ENCODE measurements around the gene CDK6.

The CDK6 gene

DNA sequence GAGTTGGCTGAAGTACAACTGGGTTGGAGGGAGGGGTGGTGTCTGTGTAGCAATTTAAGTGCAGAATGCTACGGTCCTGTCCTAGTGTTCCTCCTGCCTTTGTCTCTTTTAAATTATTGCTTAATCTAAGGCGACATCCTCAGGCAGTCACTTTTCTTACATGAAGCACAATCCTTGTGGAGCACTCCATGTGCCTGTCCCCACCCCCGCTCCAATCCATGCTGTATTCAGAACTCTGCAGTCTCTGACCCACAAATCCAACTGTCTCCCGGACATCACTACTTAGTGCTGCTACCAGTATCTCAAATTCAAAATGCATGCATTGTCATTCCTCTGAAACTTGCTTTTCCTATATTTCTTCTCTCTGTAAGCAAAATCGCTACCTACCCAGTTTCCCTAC lies 154.7 kb downstream of the CDK6 start:
- DNase-seq (ENCODE audit: low read depth in 3 of 3), result no peak

DNA sequence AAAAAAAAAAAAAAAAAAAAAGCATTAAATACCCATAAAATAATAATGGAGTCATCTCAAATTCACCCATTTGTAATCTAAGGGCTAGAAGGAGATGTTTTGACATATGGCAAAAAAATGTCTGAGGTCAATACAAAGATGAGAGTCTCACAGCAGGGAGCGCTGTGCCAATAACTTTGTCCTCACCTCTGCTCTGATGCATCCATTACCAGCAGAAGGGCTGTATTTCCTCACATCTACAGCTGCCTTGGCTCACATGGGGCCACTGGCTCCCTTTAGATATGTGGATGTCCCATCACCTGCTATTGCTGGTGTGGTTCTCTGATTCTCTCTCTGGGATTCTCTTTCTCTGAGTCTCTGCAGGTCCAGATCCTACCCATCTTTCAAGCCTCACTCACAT lies 155.9 kb downstream of the CDK6 start:
- DNase-seq (ENCODE audit: low read depth in 3 of 3), result no peak

DNA sequence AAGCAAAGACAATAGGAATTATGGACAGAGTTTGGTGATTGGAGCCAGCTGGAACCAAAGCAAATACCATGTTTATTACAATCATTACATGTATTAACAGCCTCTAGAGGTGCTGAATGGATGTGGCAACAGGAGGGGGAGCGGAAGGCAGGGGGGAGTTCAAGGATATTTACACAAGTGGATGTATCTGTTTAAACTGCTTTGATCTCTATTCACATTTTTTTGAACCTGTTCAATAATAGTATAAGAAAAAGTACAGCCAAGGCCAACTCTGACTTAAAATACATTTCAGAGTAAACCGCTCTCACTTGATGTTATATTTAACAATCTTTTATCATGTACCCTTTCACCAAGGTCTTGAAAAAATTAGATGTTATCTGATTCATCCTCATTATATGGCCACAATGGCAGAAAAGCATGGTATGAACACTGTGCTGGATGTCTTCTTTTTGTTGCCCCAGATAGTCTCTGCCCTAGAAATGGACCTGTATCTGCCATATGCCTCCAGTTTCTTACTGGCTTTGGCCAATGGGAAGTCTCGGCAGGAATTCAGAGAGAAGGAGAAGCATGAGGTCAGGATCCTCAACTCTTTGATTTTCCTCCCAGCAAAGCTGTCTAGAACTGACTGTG lies 158.0 kb downstream of the CDK6 start:
- no peak for DNase-seq (ENCODE audit: low read depth in 3 of 3)

DNA sequence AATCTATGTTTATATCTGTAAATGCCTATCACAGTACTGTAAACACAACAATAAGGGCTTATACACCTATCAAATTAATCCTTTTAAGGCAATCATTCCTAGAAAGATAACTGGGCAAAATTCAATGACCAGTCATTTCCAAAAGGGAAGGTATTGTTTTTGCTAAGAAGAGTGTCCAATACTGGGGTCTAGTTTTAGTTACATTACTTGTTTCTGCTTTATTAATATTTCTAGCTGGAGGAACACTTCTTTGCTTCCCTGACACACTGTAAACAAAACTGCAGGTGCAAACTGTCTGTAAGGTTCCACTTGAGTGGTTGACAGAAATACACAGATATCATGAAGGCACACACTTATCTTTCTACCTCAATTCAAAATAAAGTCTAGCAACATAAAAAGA lies 162.0 kb downstream of the CDK6 start:
- DNase-seq (ENCODE audit: low read depth in 3 of 3), result no peak

DNA sequence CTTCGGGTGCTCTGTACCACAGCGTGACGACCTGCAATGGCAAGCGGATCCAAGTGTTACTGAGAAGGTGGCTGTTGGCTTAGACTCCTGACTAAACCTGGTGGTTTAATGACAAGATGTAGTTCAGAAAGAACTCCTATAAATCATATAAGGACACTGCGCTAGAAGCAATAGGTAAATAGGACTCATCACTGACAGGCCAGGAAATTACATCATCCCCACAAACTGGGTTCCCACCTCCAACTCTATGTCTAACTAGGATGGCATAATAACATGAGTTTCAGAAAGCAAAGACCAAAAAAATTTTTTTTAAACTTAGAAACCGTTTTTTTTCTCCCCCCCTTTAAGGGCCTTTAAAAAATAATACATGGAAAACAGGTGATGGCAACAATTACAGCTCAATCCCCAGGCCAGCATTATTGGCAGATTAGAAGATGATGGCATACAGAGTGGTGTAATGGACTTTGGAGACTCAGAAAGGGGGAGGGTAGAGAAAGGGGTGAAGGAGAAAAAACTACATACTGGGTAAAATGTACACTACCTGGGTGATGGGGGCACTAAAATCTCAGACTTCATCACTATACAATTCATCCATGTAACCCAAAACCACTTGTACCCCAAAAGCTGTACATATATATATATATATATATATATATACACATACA lies 164.7 kb downstream of the CDK6 start:
- no peak for DNase-seq (ENCODE audit: low read depth in 3 of 3)

DNA sequence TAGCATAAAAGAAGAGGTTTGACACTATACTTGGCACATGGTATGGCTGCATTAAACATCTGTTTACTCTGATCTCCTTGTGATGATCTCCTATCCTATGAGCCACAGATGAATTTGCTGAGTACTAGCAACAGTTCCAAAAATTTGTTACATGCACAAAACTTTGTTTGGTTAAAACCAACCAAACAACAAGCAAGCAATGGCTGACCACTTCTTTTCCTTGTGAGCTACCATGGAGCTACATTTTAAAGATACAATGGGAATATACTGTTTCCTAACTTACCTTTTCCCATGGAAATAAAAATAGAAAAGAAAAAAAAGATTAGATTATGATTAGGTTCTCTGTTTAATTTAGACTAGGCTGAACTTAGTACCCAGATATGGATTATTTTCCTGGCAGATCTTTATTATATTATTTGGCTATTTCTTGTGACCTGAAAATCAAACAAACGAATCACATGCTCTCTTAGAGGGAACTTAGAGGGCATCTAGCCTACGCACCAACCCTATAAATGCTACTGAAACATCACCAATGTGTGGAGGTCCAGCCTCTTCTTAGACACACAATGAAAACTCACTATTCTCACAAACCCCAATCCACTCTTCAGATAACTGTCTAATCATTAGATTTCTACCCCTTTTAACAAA lies 166.0 kb downstream of the CDK6 start:
- no peak for DNase-seq (ENCODE audit: low read depth in 3 of 3)

DNA sequence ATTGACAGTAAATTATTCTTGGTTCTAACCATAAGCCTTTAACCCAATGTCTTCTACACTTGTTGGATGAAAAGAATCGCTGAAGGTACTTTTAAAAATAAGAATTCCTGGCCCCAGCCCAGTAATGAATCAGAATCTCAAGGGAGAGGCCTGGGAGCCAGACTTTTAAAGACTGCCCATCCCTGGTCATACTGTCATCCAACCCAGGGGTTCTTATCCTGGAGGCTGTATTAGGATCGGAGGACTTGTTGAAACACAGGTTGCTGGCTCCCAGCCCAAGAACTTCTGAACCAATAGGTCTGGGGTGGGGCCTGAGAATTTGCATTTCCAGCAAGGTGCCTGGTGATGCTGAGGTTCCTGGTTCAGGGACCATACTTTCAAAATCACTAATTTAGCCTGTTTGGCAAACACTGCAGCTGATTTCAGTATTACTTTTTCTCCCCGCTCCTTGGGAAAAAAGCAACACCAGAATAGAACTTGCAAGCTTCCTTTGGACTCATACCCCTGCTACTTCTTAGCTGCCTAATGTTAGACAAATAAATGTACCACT lies 166.7 kb downstream of the CDK6 start:
- no peak for DNase-seq (ENCODE audit: low read depth in 3 of 3)

DNA sequence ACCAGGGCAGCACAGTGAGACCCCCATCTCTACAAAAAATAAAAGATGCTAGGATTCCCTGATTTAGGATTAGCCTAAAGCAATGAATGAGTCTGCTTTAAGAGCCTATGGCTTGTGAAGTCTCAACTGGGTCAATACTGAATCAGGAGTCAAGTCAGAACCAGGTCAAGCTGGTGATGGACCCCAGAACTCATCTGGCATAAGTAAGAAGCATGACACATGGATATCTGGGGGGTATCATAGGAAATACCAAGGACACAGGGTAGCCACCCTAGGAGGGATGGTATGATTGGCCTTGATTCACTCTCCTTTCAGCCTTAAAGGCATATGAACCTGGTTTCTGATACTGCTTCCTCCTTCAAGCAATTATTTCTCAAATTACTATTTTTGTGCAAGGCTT lies 167.8 kb downstream of the CDK6 start:
- DNase-seq (ENCODE audit: low read depth in 3 of 3), result no peak

DNA sequence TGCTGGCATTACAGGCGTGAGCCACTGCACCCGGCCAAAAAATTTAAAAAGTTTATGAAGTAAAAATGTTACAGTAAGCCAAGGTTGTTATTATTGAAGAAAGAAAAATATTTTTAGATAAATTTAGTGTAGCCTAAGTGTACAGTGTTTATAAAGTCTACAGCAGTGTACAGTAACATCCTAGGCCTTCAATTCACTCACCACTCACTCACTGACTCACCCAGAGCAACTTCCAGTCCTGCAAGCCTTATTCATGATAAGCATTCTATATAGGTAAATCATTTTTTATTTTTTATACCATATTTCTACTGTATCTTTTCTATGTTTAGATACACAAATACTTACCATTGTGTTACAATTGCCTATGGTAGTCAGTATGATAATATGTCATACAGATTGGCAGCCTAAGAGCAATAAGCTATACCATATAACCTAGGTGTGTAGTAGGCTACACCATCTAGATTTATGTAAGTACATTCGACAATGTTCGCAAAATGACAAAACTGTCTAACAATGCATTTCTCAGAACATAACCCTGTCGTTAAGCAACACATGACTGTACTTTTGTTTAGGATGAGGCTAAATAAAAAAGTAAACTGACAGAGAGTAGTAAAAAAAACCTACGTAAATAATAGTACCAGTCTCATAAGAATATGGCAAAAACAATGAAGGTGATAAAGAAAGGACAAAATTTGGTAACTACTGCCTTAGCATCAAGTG lies 168.4 kb downstream of the CDK6 start:
- no peak for DNase-seq (ENCODE audit: low read depth in 3 of 3)

DNA sequence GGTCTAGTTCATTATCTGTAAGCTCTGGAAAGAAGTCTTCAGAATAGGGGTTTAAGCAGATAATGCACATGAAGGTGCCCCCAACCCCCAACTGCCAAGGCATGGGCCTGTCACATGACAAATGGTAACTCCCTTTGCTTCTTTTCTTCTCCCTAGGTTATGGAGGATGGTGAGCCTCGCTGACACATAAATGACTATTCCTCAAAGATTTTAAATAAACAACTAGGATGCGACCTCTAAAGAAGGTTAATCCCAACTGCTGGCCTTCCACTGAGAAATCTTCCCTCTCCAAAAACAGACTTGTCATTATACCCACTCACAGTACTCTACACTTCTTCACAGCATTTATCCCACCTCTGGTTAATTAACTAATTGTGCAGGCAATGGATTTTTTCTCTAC lies 170.4 kb downstream of the CDK6 start:
- DNase-seq (ENCODE audit: low read depth in 3 of 3), result no peak

DNA sequence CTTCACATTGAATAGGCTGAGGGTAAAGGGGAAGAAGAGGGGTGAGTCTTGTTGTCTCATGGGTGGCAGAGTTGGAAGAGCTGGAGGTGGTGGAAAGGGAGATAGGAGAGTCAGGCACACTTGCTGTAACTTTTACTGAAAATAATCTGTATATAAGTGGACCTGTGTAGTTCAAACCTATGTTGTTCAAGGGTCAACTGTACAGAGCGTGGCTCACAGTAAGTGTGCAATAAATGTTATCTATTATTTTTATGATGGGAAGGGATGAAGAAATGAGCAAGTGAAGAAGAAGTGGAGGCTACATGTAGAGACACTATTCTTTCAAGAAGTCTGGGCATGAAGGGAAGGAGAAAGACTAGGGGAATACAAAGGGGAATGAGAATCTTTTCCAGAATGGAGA lies 174.7 kb downstream of the CDK6 start:
- DNase-seq (ENCODE audit: low read depth in 3 of 3), result no peak

DNA sequence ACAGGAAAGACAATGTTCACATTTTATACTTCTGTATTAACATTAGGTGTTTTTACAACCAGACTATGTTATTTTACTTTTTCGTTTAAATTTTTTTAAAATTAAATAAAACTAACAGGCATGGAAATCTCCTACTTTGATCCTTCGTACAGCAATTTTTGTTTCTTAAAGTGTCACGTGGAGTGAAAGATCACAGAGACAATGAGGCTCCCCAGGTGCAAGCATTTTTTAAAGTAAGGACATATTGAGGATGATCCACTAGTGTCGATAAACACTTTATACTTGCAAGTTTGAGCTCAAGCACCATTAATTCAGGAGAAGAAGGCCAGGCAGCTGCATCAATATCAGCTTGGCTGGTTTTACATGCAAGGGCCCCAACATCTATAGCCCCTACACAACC lies 177.7 kb downstream of the CDK6 start:
- DNase-seq (ENCODE audit: low read depth in 3 of 3), result no peak

DNA sequence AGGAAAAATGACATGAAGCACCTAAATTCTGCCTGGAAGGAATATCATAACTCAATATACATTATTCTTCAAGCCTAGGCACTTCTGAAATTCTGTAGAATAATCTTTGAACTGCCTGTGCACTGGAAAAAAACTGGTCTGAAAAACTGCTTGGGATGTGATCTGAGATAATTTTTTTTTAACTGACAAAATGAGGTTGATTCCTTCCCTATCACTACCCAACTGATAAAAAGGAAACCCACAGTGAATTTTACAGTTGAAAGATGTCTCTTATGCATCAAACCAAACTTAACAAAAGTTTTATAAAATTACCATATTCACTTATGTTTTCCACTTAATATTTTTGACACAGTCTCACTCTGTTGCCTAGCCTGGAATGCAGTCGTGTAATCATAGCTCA lies 179.0 kb downstream of the CDK6 start:
- no peak for DNase-seq (ENCODE audit: low read depth in 3 of 3)

DNA sequence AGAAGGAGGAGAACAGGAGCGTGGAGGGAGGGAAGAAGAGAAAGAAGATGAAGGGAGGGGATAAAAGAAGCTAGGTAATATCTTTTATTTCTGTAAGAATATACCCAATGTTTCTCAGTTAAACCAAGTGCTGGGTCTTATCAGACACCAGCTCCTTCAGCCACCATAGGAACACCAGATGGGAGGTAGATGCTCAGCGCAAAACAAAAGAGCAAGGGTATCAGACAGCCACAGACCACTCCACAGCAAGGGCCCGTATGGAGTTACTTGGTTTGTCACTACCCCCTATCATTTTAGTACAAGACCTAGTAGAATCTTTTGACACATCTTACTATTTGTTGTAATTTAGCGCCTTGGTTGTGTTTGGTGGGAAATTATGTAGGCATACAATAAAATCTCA lies 180.3 kb downstream of the CDK6 start:
- no peak for DNase-seq (ENCODE audit: low read depth in 3 of 3)

DNA sequence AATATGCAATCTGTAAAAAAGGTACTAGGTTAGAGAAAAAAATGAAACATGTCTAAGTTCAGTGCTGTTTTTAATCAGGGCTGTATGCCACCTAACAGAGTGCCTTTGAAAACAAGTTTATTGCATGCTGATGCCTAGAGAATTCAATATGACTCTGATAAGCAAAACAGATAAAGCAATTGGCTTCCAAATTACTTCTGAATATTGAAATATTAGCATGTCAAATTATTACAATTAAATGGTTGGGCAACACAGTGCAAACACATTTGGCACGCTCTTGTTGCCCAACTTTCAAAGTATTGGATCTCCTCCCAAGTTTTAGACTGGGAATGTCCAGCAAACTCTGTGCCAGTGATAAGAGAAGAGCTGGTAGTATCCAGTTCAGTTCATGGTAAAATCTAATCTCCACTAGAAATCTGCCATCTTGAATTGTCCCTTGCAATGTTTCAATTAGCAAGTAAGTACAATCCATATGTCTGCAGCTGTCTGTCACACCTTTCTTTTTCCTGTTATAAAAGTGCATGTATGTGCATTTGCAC lies 181.0 kb downstream of the CDK6 start:
- no peak for DNase-seq (ENCODE audit: low read depth in 3 of 3)

DNA sequence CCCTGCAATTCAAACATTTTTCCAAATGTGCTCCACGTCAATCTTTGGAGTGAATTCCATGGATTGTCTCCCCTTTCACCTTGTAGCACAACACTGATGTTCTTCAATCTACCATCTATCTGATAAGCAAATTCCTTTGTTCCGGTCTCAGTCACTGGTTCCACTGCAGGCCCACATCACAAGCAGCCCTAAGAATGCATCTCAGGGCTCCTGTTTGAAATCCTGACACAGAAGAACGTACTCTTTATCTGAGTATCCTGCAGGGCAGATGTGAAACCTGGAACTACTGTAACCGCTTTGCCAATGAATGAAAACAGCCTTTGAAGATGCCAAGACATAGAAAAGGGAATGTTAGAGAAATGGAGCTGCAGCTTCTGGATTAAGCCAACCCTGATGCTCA lies 183.2 kb downstream of the CDK6 start:
- DNase-seq (ENCODE audit: low read depth in 3 of 3), result no peak

DNA sequence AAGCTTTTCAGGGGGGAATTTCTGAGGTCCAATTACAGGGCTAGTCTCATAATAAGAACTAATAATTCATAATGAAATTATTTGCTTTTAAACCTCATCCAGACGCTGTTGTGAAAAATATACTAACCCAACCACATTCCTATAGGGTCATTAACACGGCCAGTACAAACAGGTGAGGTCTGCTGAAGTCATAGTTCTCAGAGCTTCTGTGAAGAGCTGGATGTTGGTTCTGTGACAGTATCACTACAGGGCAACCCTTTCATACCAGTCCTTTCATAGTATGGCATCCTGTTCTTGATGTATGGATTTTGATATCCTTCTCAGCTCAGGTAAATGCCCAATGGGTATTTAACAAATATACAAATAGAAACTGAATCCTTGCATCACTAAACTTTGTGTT lies 183.8 kb downstream of the CDK6 start:
- no peak for DNase-seq (ENCODE audit: low read depth in 3 of 3)

DNA sequence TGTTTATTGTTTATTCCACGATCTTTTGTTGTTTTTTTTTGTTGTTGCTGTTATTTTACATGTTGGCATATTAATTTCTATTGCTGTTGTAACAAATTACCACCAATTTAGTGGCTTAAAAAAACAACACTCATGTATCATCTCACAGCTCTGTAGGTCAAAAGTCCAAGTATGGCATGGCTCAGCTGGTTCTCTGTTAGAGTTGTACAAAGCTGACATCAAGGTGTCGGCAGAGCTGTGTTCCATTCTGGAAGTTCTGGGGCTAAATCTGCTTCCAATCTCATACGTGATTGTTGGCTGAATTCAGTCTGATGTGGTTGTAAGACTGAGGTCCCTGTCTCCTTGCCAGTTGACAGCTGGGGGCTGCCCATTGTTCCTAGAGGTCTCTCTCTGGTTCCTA lies 186.0 kb downstream of the CDK6 start:
- DNase-seq (ENCODE audit: low read depth in 3 of 3), result no peak

DNA sequence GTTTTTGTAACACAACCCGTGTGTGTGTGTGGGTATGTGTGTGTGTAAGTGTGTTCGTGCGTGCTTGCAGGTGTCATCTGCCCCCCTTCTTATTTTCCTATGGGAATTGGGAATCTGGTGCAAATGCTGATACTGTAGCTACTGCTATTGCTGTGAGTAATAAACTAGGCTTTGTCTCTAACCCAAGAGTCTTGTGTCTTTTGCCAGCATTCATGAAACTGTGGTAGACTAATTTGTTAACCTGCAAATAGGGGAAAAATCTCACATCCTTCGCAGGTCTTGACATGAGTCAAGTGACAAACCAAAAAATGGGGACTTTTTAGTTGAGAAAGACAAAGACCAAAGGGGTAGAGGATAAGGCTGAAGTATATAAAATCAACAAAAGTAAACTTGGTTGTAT lies 188.3 kb downstream of the CDK6 start:
- no peak for DNase-seq (ENCODE audit: low read depth in 3 of 3)

DNA sequence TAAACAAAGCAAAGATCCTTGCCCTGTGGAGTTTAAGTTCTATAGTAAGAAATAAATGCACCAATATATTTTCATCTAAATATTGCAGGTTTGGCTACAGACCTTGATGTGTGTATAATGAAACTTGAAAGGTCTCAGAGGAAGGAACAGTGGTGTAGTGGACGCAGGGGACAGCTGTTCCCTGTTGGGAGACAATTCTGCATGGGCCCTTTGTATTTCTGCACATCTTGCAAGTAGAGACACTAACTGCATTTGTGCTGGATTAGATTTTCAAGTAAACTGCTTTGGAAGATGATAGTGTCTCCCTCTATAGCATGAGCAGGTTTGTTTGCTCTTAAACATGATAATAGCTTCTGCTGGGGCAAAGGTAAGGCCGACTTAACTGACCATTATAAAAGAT lies 188.7 kb downstream of the CDK6 start:
- DNase-seq (ENCODE audit: low read depth in 3 of 3), result no peak

DNA sequence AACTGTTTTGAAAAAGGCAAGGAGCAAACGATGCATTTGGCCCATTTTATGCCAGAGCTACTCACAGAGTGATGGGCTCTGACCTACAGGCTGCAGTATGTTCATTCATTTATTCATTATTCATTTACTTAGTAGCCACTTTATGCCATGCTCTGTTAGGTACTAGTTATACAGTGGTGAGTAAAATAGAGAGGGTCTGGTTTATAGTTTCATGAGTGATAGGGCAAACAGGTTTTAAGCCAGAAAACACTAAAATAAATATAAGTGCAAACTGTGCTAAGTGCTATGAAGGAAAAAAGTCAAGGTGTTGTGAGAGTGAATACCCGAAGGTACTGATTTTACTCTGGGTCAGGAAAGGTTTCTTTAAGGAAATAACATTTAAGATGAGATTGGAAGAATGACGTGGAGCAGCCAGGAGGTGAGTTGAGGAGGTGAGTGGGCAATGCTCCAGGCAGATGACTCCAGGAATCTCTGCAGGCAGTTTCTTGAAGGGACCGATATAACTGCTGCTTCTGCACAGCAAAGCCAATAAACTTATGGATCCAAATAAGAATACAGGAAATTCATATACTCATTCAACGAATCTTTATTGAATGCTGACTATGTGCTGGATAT lies 189.3 kb downstream of the CDK6 start:
- no peak for DNase-seq (ENCODE audit: low read depth in 3 of 3)
